ENCODE results near the gene VSIR.

VSIR gene

GRCh38 chr10:71746344-71747037 is 26.8 kb downstream of the VSIR start:
- no peak for DNase-seq

GRCh38 chr10:71745664-71746250 is 27.6 kb downstream of the VSIR start:
- no peak for DNase-seq

- no peak for DNase-seq
Observed at GRCh38 chr10:71744897-71745663, 28.2 kb downstream of the VSIR start.

GRCh38 chr10:71743866-71744265 is 29.5 kb downstream of the VSIR start:
- no peak for DNase-seq

- DNase-seq = no peak
Observed at GRCh38 chr10:71743089-71743838, 30.1 kb downstream of the VSIR start.

- DNase-seq = no peak
Observed at GRCh38 chr10:71742301-71743088, 30.8 kb downstream of the VSIR start.

GRCh38 chr10:71741671-71742070 is 31.6 kb downstream of the VSIR start:
- DNase-seq = no peak

- no peak for DNase-seq
Observed at GRCh38 chr10:71741029-71741428, 32.3 kb downstream of the VSIR start.

- DNase-seq = no peak
Observed at GRCh38 chr10:71740069-71740653, 33.2 kb downstream of the VSIR start.

GRCh38 chr10:71739358-71739900 is 33.9 kb downstream of the VSIR start:
- no peak for DNase-seq

GRCh38 chr10:71737834-71738197 is 35.5 kb downstream of the VSIR start:
- no peak for DNase-seq

- DNase-seq = no peak
Observed at GRCh38 chr10:71737001-71737833, 36.1 kb downstream of the VSIR start.

GRCh38 chr10:71736570-71736952 is 36.8 kb downstream of the VSIR start:
- DNase-seq = no peak

- no peak for DNase-seq
Observed at GRCh38 chr10:71735709-71736569, 37.4 kb downstream of the VSIR start.

GRCh38 chr10:71734797-71735196 is 38.5 kb downstream of the VSIR start:
- no peak for DNase-seq

GRCh38 chr10:71731791-71732190 is 41.5 kb downstream of the VSIR start:
- no peak for DNase-seq

- no peak for DNase-seq
Observed at GRCh38 chr10:71729161-71729636, 44.1 kb downstream of the VSIR start.

GRCh38 chr10:71727738-71728737 is 45.3 kb downstream of the VSIR start:
- no peak for DNase-seq
